ENCODE measurements around the gene ENTPD1.
"Not testable (repeated sequence)": the region's sequence is repeated elsewhere in the genome, so short reads cannot be mapped to it uniquely, and the experiment has no call there.

The ENTPD1 gene

DNA sequence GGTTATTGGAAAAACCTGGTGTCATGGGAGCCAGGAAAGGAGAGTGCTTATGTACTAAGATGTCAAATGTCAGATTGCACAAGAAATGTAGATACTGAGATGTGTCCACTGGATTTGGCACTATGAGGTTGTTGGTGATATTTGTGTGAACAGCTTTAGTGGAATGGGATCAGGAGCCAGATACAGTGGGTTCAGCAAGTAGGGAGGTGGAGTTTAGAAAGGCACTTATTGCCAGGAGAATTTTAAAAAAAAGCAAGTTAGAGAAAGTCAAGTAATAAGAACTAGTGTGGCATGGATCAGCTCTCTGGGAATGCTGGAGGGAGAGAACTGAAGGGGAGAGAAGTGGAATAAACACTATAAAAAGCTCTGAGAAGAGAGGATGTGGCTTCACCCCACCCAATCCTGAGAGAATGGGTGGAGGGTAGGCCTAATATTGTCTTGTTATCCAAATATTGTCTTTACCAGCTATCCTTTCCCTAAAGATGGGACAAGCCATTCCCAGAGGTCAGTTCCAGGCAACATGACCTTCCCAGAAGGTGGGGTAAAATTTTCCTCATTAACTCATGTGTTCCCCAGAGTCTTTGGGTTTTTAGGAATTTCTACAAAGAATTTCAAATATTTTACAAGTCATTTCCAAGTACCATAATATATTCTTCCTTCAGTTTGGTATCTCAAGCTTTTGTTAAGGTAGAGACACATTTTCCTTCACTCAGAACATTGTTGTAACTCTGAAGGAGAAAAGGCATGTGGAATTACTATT lies 42.3 kb downstream of the ENTPD1 start:
- DNase-seq = no peak

DNA sequence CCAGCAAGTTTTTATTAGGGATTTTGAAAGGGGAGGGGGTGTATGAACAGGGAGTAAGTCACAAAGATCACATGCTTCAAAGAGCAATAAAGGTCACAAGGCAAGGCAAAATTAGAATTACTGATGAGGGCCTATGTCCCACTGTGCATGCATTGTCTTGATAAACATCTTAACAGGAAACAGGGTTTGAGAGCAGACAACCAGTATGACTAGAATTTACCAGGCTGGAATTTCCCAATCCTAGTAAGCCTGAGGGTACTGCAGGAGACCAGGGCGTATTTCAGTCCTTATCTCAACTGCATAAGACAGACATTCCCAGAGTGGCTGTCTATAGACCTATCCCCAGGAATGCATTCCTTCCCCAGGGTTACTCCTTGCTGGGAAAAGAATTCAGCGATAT lies 44.3 kb downstream of the ENTPD1 start:
- not testable (repeated sequence) for DNase-seq

DNA sequence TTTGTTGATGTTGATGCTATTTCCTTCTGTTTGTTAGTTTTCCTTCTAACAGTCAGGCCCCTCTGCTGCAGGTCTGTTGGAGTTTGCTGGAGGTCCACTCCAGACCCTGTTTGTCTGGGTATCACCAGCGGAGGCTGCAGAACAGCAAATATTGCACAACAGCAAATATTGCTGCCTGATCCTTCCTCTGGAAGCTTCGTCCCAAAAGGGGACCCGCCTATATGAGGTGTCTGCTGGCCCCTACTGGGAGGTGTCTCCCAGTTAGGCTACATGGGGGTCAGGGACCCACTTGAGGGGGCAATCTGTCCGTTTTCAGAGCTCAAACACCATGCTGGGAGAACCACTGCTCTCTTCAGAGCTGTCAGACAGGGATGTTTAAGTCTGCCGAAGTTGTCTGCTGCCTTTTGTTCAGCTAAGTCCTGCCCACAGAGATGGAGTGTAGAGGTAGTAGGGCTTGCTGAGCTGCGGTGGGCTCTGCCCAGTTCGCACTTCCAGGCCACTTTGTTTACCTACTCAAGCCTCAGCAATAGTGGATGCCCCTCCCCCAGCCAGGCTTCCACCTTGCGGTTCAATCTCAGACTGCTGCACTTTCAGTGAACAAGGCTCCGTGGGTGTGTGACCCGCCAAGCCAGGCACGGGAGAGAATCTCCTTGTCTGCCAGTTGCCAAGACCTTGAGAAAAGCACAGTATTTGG lies 50.9 kb downstream of the ENTPD1 start:
- DNase-seq = not testable (repeated sequence)

DNA sequence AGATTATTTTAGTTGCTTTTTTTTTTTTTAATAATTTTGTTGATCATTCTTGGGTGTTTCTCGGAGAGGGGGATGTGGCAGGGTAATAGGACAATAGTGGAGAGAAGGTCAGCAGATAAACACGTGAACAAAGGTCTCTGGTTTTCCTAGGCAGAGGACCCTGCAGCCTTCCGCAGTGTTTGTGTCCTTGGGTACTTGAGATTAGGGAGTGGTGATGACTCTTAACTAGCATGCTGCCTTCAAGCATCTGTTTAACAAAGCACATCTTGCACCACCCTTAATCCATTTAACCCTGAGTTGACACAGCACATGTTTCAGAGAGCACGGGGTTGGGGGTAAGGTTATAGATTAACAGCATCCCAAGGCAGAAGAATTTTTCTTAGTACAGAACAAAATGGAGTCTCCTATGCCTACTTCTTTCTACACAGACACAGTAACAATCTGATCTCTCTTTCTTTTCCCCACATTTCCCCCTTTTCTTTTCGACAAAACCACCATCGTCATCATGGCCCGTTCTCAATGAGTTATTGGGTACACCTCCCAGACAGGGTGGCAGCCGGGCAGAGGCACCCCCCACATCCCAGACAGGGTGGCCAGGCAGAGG lies 52.8 kb downstream of the ENTPD1 start:
- DNase-seq = not testable (repeated sequence)

DNA sequence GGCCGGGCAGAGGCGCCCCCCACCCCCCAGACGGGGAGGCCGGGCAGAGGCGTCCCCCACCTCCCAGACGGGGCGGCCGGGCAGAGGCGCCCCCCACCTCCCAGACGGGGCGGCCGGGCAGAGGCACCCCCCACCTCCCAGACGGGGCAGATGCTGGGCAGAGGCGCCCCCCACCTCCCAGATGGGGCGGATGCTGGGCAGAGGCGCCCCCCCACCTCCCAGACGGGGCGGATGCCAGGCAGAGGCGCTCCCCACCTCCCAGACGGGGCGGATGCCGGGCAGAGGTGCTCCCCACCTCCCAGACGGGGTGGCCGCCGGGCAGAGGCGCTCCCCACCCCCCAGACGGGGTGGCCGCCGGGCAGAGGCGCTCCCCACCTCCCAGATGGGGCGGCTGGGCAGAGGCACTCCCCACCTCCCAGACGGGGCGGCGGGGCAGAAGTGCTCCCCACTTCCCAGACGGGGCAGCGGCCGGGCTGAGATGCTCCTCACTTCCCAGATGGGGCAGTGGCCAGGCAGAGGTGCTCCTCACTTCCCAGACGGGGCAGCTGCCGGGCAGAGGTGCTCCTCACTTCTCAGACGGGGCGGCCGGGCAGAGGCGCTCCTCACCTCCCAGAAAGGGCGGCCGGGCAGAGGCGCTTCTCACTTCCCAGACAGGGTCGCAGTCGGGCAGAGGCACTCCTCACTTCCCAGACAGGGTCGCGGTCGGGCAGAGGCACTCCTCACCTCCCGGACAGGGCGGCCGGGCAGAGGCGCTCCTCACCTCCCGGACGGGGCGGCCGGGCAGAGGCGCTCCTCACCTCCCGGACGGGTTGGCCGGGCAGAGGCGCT lies 53.6 kb downstream of the ENTPD1 start:
- DNase-seq = no peak

DNA sequence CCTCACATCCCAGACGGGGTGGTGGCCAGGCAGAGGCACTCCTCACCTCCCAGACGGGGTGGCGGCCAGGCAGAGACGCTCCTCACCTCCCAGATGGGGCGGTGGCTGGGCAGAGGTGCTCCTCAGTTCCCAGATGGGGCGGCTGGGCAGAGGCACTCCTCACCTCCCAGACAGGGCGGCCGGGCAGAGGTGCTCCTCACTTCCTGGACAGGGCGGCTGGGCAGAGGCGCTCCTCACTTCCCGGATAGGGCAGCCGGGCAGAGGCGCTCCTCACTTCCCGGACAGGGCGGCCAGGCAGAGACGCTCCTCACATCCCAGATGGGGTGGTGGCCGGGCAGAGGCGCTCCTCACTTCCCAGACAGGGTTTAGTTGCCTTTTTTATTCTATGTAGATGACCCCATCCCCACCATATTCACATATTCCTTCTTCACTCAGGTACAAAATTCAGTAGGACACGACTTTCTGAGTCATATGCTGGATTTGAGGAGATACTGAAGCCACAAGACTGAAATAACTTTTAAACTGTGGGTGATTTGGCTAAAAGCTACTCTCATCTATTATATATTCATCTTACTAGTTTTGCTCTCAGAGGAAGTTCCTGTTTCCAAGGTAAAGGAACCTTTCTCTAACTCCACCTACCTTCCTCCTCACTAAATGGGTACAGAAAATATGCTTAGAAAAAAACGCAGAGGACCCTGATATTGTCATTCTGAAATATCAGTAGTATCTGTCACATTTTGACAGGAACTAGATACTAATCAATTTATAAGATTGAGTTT lies 54.4 kb downstream of the ENTPD1 start:
- no peak for DNase-seq

DNA sequence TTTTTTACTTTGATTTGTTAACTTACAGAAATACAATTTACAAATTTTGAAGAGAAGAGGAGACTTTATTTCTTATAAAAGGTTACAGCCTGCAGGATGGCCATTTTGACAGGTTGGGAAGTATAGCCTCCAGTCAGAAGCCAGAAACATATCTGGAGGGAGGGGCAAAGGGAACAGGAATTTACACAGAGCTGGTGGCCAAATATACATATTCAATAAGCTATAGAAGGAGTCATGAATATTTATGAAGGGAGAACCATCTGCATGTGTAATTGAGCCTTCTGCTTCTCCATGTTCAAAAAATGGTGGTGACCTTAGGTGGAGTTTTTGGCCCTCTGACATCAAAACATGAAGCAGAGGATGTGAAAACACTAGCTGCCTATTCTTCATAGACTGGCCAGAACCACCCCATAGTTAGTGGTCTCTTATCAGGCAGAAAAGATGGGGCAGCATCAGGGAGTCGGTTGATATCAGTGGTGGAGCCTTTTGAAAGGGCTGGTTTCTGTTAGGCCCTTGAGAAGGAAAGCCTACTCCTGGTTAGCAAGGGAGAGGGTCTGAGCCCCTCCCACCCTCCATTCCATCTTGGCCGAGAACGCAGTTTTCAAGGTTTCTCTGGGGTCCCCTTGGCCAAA lies 57.2 kb downstream of the ENTPD1 start:
- peak in 1 of 2 experiments; percentile 0 for DNase-seq

DNA sequence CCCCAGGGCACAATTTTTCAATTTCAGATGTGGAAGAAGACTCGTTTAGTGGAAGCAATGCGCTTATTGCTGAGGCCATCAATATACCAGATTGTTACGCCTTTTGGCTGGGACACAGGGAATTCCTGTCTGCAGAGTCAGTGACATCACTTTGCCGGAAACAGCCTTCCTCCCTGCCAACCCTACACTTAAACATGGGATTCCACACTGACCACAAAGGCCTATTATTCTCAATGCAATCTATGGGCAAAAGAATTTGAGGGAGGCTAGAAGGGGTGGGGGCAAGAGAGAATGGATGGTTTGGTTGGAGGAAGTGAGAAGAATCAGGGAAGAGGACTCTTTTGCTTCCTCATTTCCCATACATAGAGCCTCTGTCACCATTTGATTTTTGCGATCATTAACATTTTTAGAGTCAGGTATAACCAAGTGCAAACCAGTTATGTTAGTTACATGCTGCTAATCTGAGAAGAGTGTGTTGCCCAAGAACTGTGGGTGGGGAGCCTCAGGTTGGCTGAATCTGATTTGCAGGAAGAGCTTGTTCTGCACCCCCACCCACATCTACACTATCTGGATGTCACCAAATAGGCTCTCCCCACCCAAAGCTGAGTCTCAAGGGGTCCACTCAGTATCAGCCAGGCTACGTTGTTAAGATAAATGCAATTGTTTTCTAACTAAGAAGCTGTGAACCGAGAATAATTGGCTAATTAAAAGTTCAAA lies 58.2 kb downstream of the ENTPD1 start:
- DNase-seq = no peak

DNA sequence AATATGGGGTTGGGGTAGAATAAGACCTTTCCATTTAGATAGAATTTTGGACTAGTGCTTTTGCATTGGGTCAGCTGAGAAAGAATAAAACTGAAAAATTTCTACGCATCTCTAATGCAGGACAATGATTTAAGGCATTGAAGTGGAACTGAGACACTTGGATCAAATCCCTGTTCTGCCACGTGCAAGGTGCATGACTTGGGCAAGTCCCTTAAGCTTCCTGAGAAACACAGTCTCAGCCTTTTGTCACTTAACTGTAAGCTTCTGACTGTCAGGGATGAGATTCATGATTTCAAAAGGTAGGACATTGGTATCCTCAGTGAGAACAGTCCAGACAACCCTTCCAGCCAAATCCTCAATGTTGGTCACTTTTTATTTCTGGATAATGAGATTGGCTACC lies 59.2 kb downstream of the ENTPD1 start:
- no peak for DNase-seq

DNA sequence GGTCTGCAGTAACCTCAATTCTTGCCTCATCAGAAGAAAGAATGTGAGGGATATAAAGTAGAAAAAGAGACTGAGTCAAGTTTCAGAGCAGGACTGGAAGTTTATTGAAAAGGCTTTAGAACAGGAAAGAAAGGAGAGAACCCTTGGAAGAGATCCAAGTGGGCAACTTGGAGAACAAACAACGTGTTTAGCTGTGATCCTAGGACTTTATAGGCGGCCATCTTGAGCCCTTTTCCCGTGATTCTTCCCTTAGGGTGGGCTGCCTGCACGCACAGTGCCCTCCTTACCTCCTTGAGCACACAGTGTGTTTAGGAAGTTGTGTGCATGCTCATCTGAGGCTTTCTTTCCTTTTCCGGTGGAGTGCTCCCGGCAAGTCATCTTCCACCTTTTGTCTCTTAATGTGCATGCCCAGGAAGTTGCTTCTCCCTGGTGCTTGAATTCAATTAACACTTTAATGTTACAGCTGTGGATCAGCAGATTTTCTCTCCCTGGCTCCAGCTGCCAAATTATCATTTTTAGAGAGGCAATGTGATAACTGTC lies 59.8 kb downstream of the ENTPD1 start:
- DNase-seq = no peak

DNA sequence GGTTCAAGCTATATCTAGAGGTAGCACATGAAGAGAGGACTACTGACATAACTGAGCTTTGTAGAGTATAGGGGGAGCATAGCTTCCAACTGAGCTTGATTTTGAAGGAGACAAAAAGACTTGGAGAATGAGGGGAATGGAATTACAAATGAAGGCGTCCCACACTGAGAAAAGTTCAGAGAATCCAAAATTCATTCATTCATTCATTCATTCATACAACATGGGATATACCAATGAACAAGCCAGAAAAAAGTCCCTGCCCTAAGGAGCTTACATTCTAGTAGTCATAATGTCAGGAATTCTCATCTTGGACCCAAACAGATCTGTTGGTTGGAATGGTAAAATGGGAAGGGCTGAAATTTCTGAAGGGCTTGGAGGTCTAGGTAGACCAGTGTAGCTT lies 62.0 kb downstream of the ENTPD1 start:
- no peak for DNase-seq

DNA sequence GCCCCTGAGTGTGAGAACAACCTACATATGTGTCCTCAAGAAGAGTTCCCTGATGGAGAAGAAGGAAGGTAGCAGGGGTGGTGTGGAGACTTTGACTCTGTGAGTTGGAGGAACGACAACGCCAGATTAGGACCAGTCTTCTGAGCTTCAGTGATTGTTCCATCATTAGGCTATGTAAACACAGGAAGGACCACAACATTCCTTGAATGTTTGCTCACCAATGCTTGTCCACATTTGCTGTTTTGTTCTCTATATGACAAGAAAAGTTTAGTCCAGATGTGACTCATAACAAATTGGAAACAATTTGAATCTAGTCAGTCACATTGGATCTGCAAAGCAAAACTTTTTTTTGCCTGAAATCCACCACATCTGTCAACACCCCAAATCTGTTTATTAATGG lies 62.7 kb downstream of the ENTPD1 start:
- DNase-seq = no peak

DNA sequence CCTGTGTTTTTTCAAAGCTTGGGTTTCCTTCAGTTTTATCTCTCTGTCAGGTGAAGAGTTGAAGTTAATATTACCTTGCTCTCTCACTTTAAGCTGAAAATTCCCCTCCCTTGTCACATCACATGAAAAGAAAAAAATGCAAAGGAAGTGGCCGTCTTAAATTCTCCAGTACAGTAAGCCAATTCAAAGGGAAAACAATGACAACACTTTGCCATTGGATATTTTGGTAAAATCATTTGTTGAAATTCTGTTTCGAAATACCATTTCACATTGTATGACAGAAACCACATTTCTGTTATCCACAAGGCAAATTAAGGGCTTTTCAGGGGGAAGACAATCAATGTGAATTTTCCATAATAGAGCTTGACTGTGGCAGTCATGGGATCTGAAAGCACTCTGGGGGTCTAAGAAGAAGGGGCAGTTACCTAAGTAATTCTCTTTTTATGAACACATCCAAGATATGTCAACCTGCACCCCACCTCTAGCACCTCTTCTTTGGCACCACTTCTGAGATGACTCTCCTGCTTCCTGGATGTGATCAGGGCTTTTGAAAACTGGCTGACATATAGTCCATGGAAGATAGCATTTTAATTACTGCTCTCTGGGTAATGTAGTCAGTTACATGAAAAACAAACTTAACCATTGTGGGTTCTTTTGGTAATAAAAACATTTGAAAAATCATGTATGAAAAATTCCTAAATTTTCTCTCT lies 63.8 kb downstream of the ENTPD1 start:
- no peak for DNase-seq

DNA sequence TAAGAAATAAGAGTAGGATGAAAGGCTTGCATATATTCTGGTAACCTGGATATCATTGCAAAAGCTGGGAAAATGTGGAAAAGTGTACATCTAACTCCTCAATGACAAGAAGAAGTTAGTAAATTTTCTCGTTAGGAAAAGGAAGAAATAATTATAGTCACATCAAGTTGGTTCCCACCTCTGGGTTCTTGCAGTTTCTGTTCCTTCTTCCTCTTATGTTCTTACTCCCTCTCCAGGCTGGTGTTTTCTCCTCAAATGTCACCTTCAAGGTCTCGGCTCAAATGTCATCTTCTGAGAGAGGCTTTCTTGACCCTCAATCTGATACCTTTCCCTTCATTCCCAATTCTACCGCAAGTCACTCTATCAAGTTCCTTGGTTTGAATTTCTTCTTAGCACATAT lies 64.4 kb downstream of the ENTPD1 start:
- no peak for DNase-seq

DNA sequence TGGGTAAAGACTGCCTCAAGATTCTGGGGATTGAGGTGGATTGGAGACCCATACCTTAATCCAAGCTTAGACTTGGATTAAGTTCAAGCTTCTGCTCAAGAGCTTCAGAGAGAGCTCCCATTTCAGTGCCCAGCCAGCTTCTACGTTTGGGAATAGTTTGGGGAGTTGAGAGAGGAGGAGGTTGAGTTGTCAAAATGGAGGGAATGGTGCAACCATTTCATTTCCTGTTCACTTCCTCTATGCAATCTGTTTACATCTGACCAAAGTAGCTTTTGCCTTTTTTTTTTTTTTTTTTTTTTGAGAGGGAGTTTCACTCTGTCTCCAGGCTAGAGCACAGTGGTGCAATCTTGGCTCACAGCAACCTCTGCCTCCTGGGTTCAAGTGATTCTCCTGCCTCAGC lies 65.8 kb downstream of the ENTPD1 start:
- DNase-seq = no peak

DNA sequence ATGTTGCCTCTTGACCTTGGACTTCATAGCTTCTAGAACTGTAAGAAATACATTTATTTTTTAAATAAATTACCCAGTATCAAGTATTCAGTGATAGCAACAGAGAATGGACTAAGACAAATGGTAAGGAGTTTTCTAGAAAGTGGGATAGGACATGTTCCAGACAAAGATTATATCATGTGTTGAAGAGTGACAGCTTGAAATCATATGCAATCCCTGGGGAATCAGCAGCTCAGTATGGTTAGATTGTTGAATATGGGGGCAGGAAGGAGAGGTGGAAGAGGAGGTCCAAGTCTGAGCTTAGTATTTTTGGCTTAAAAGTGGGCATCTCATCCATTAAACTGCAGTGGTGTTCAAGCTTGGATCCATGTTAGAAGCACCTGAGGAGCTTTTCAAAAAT lies 74.1 kb downstream of the ENTPD1 start:
- DNase-seq = no peak

DNA sequence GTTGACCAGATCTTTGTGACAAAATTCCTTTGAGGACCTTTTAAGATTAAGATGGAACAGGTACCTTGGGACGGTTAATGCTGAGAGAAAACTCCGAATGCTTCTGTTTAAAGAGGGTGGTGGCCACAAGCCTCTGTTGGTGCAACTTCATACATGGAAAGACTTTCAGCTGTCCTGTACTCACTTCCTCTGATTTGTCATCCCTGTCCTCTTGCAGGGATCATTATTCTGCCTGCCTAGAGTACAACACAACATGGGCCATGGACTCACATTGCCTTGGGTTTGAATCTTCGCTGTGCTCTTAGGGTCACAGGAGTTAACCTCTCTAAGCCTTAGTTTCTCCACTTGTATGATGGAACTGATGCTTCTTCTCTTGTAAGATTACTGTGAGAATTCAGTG lies 75.1 kb downstream of the ENTPD1 start:
- no peak for DNase-seq

DNA sequence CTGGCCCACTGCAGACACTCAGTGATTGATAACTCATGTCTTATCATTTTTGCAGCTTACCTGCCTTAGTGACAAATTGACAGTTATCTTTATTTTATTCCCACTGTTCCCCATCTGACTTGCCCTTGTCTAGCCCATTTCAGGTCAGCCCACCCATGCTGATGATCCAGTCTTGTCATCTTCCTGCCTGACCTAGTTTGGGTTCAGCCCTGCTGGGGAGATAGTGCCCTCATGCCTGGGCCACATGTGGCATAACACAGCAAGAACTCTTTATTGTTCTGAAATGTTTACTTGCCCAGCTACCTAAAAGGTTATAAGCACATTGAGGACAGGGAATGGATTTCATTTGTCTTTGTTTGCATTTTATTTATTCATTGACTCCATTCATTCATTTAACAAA lies 75.6 kb downstream of the ENTPD1 start:
- no peak for DNase-seq

DNA sequence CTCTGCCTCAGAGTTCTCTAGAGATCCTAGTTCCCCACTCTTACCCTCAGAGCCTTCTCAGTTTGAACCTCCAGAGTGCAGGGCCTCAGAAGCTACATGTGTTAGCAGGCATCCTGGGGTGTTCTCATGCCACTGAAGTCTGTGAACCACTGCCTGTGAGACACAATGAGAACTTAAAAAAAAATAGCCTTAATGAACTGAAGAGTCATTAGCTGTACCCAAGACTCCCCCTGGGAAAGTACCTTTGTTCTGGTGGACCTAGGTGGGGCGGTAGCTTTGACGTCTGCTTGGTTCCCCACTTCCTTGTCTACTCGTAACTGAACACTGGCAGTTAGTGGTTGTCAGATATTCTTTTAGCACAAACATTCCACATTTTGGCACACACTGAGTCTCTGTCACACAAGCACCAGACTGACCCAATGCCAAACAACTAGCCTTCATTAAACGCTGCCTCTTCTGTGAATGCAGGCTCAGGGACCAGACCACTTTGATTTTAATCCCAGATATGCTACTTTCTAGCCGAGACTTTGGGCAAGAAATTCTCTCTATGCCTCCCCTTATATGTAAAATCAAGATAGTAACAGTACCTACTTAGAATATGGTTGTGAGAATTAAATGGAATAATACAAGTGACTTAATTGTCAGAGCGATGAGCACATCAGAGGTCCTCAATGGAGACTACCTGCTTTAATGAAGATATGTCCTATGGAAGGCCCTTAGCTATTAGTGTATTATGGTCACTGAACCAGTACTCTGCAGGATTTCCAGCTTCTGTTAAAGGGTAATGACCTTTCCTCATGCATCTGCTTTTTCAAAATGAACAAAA lies 76.5 kb downstream of the ENTPD1 start:
- DNase-seq = no peak
